COLO829 (cell line): ENCODE data around the gene LLGL2.
A peak's percentile ranks its signal among the peaks of the same experiment; 100 is the strongest.

ENCODE experiments used
- DNase-seq: peaks from one replicate; pipeline ENCODE4 v3.0.0; 2012; ENCODE audit warnings: low spot score

LLGL2 gene

DNA sequence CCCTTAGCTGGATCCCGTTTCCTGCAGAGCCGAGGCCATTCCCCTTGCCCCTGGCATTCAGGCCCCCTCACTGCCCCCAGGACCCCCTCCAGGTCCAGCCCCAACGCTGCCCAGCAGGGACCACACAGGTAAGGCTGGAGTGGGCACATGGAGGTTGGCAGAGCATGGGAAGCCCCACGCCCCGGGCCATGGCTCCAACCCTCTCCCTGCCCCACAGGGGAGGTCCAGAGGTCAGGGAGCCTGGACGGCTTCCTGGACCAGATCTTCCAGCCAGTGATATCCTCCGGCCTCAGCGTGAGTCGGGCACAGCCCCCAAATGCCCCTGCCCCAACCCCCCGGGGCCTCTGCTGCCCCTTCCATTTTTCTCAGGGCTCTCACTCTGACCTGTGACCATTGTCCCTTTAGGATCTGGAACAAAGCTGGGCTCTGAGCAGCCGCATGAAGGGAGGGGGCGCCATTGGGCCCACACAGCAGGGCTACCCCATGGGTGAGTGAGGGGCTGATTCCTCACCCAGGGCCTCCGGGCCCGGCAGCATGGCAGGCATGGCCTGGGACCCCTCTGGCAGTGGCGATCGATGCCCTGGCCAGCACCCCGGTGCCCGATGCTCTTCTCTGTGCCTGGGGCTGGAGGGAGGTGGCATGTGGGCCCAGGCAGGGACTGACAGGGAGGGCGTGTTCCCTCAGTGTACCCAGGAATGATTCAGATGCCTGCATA, 89.2 kb downstream of the LLGL2 start:
- no peak for DNase-seq

DNA sequence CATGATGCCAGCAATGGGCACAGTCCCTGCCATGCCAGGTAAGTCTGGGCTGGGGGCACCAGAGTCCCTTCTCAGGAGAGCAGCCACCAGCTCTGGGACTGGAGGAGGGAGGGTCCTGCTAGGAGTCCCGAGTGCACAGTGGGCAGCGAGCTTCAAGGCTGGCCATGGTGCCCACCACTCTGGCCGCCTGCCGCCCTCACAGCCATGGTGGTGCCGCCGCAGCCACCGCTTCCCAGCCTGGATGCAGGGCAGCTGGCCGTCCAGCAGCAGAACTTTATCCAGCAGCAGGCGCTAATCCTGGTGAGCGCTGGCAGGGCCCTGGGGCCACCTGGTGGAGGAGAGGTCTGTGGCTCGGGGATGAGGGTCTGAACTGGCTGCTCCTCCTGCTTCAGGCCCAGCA, 89.8 kb downstream of the LLGL2 start:
- no peak for DNase-seq

- DNase-seq = no peak
Observed at GRCh38 chr17:75616521-75617122, 91.1 kb downstream of the LLGL2 start.

- no peak for DNase-seq
Observed at GRCh38 chr17:75617218-75617617, 91.7 kb downstream of the LLGL2 start.

DNA sequence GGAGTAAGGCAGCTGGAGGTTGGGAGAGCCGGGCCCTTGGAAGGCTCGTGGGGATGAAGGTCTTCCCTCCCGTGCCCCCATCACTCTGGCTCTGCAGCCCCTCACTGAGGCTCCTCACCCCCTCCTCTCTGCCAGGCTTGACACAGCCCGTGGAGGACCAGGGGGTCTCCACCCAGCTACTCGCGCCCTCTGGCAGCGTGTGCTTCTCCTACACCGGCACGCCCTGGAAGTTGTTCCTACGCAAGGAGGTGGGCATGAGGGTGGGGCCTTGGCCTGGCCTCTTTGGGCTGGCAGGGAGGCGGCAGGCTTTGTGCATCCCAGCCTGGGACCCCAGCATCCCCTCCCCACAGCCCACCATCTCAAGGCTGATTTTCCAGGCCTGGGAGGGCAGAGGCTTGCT, 92.2 kb downstream of the LLGL2 start:
- DNase-seq = no peak

DNA sequence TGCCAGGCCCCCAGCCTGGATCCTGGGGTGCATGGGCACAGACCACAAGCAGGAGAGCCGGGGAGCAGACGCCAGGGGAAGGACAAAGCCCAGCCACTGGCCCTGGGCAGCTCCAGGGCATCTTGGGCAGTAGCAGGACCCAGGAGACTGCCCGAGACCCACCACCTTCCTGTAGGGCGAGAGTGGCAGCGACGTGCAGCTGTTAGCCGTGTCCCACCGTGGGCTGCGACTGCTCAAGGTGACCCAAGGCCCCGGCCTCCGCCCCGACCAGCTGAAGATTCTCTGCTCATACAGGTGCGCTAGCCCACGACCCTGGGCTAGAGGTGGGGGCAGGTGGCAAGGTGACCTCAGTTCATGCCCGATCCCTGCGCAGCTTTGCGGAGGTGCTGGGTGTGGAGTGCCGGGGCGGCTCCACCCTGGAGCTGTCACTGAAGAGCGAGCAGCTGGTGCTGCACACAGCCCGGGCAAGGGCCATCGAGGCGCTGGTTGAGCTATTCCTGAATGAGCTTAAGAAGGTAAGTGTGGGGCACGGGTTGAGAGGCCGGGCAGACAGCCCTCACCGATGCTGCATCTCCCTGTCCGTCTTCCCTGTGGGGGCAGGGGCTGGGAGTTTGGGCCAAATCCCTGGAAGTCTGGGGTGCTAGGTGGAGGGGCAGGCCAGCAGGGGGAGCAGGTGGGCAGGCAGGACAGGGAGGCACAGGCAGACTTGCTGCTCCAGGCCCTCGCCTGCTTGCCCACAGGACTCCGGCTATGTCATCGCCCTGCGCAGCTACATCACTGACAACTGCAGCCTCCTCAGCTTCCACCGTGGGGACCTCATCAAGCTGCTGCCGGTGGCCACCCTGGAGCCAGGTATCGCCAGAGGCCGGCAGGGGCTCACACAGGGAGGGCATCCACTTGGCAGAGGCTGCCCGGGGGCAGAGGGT, 94.3 kb downstream of the LLGL2 start:
- peak; percentile 31 for DNase-seq

GRCh38 chr17:75621489-75621888, 96.0 kb downstream of the LLGL2 start:
- no peak for DNase-seq

- no peak for DNase-seq
Observed at GRCh38 chr17:75622076-75622475, 96.6 kb downstream of the LLGL2 start.

DNA sequence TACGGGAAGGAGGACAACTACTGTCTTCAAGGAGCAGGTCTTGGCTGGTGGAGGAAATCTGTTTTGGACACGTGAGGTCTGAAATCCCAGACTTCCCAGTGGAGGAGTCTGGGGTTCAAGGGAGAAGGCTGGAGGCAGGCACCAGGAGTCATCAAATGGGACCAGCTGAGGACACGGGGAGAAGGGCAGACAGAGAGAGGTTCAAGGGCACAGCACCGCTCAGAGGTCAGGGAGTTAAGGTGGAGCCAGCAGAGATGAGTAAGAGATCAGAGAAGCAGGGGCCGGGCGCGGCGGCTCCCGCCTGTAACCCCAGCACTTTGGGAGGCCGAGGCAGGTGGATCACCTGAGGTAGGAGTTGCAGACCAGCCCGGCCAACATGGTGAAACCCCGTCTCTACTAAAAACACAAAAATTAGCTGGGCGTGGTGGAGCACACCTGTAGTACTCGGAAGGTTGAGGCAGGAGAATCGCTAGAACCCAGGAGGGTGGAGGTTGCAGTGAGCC, 97.3 kb downstream of the LLGL2 start:
- no peak for DNase-seq

DNA sequence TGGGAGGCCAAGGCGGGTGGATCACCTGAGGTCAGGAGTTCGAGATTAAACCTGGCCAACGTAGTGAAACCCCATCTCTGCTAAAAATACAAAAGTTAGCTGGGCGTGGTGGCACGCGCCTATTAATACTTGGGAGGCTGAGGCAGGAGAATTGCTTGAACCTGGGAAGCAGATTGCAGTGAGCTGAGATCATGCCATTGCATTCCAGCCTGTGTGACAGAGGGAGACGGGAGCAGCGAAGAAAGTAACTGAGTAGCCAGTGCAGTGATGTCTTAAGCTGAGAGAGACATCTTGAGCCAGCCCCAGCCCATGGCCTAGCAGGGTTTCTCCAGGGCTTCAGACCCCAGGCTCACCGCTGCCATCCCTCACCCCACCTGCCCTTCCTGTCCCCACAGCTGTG, 97.9 kb downstream of the LLGL2 start:
- DNase-seq = no peak

DNA sequence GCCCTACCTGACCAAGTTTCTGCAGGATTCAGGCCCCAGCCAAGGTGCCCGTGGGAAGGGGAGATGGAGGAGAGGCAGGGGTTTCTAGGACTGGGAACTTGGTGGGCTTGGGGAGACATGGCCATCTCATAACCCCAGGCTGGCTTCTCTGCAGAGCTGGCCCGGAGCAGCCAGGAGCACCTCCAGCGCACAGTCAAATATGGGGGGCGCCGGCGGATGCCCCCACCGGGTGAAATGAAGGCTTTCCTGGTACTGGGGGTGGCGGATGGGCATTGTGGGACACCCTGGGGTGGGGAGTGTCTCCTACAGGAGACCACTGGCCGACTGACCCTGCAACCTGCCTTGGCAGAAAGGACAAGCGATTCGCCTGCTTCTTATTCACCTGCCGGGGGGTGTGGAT, 98.5 kb downstream of the LLGL2 start:
- no peak for DNase-seq
